GM23338 (cell line): Measurements from ENCODE around the gene NIBAN1. TPM values are rescaled to one million over a fixed set of nuclear protein-coding genes. Genes with fewer than 3 reads are reported as not detected.

Experiments
- ATAC-seq: fragments of 200-7000 bp; cut with Tn5 transposase; 3 replicates; pipeline ENCODE4 v1.9.1; 2020
- DNase-seq: peaks from one replicate; pipeline ENCODE4 v3.0.0-alpha.2; 2015; ENCODE audit warnings: low spot score
- H2AFZ ChIP-seq: fragments of 200-600 bp; sonication (generic); 2 replicates; pipeline ENCODE4 v1.8.0; 2016; ENCODE audit warnings: antibody characterized with exemption, mild to moderate bottlenecking, moderate library complexity
- H3F3A ChIP-seq: fragments of 200-600 bp; sonication (generic); replicated peaks from 2 replicates; pipeline ENCODE4 v1.8.0; 2017; ENCODE audit warnings: antibody characterized with exemption, mixed run types, low read depth
- H3K27ac ChIP-seq: fragments of 200-600 bp; sonication (generic); 2 replicates; pipeline ENCODE4 v1.6.1; 2016; ENCODE audit warnings: low read depth
- H3K27me3 ChIP-seq: fragments of 200-600 bp; sonication (generic); 2 replicates; pipeline ENCODE4 v1.8.0; 2016; ENCODE audit warnings: mild to moderate bottlenecking, mixed run types, moderate library complexity; ENCODE audit not compliant: insufficient read depth
- H3K36me3 ChIP-seq: fragments of 200-600 bp; sonication (generic); 2 replicates; pipeline ENCODE4 v1.8.0; 2016; ENCODE audit warnings: mild to moderate bottlenecking; ENCODE audit not compliant: insufficient read depth
- H3K4me1 ChIP-seq: fragments of 200-600 bp; sonication (generic); 2 replicates; pipeline ENCODE4 v1.8.0; 2016; ENCODE audit warnings: mild to moderate bottlenecking, moderate library complexity; ENCODE audit not compliant: insufficient read depth
- H3K4me2 ChIP-seq: fragments of 200-600 bp; sonication (generic); 2 replicates; pipeline ENCODE4 v1.7.1; 2017; ENCODE audit warnings: mixed run types
- H3K4me3 ChIP-seq: fragments of 200-600 bp; sonication (generic); 2 replicates; pipeline ENCODE4 v1.6.1; 2016; ENCODE audit warnings: mixed run types
- H3K79me2 ChIP-seq: fragments of 200-600 bp; sonication (generic); replicated peaks from 2 replicates; pipeline ENCODE4 v1.8.0; 2017; ENCODE audit warnings: mild to moderate bottlenecking; ENCODE audit not compliant: insufficient read depth
- H3K9me2 ChIP-seq: fragments of 200-600 bp; sonication (generic); 2 replicates; pipeline ENCODE4 v1.8.0; 2017; ENCODE audit not compliant: insufficient read depth
- H4K20me1 ChIP-seq: fragments of 200-600 bp; sonication (generic); replicated peaks from 2 replicates; pipeline ENCODE4 v1.8.0; 2017; ENCODE audit warnings: mild to moderate bottlenecking; ENCODE audit not compliant: insufficient read depth
- H3K27ac Mint-ChIP-seq: 2 replicates; pipeline ENCODE4 v1.8.0; 2020; ENCODE audit warnings: inconsistent platforms, mild to moderate bottlenecking, moderate library complexity, mixed read lengths
- H3K27me3 Mint-ChIP-seq: 3 replicates; pipeline ENCODE4 v1.8.0; 2022; ENCODE audit warnings: low read depth, mild to moderate bottlenecking, moderate library complexity, mixed read lengths, inconsistent platforms; ENCODE audit not compliant: insufficient read depth, poor library complexity
- H3K36me3 Mint-ChIP-seq: 3 replicates; pipeline ENCODE4 v1.8.0; 2021; ENCODE audit warnings: low read depth, mild to moderate bottlenecking, inconsistent platforms, moderate library complexity, mixed read lengths
- H3K4me1 Mint-ChIP-seq: 3 replicates; pipeline ENCODE4 v1.8.0; 2020; ENCODE audit warnings: mild to moderate bottlenecking, inconsistent platforms, mixed read lengths
- H3K4me3 Mint-ChIP-seq: 3 replicates; pipeline ENCODE4 v1.8.0; 2021; ENCODE audit warnings: moderate library complexity, mild to moderate bottlenecking, inconsistent platforms, mixed read lengths
- H3K9me3 Mint-ChIP-seq: 3 replicates; pipeline ENCODE4 v1.8.0; 2020; ENCODE audit warnings: moderate library complexity, mild to moderate bottlenecking, inconsistent platforms, mixed read lengths
- CREB1 ChIP-seq: fragments of 250-450 bp; sonication (Bioruptor Pico); IDR thresholded peaks from 2 replicates; pipeline ENCODE4 v1.5.0; 2020; ENCODE audit warnings: low read depth, mild to moderate bottlenecking, moderate library complexity
- EZH2 ChIP-seq: fragments of 200-600 bp; sonication (generic); IDR thresholded peaks from one replicate; pipeline ENCODE4 v1.8.0; 2017; ENCODE audit warnings: antibody characterized with exemption, mild to moderate bottlenecking, low read depth; ENCODE audit not compliant: unreplicated experiment
- EZH2phosphoT487 ChIP-seq: fragments of 200-600 bp; sonication (generic); IDR thresholded peaks from one replicate; pipeline ENCODE4 v1.8.1; 2018; ENCODE audit warnings: antibody characterized with exemption; ENCODE audit not compliant: unreplicated experiment
- JUNB ChIP-seq: IDR thresholded peaks from one replicate; pipeline ENCODE4 v1.6.1; 2016; ENCODE audit warnings: antibody characterized with exemption; ENCODE audit not compliant: unreplicated experiment
- NANOG ChIP-seq: IDR thresholded peaks from 2 replicates; pipeline ENCODE4 v1.6.1; 2016; ENCODE audit warnings: antibody characterized with exemption, borderline replicate concordance
- POLR2AphosphoS5 ChIP-seq: IDR thresholded peaks from 2 replicates; pipeline ENCODE4 v1.6.1; 2016; ENCODE audit warnings: antibody characterized with exemption, low read depth
- STAT1 ChIP-seq: IDR thresholded peaks from one replicate; pipeline ENCODE4 v1.6.1; 2016; ENCODE audit warnings: antibody characterized with exemption; ENCODE audit not compliant: unreplicated experiment
- ZNF114 ChIP-seq: fragments of 250-450 bp; sonication (Bioruptor Pico); IDR thresholded peaks from 2 replicates; pipeline ENCODE4 v1.5.0; 2020; ENCODE audit warnings: mild to moderate bottlenecking, moderate library complexity
- ZNF331 ChIP-seq: fragments of 250-450 bp; sonication (Bioruptor Pico); IDR thresholded peaks from 2 replicates; pipeline ENCODE4 v1.5.0; 2020; ENCODE audit warnings: low read depth, mild to moderate bottlenecking, moderate library complexity
- polyA plus RNA-seq: library from polyadenylated mRNA; unstranded; fragments of >200 nt; fragmentation: Nextera tagmentation; extraction: Ambion mirVana; gene quantifications from 2 replicates; pipeline ENCODE4 v1.2.1, GENCODE V29; 2016
- total RNA-seq: library from RNA; depleted of rRNA; stranded (reverse); fragments of >200 nt; shearing (Covaris generic); gene quantifications from 2 replicates; pipeline ENCODE4 v1.2.3, GENCODE V29; 2014
- TF ChIP-seq, protein P1 (sequence below): fragments of 250-450 bp; sonication (Bioruptor Pico); IDR thresholded peaks from 2 replicates; pipeline ENCODE4 v1.5.0; 2020; ENCODE audit warnings: mild to moderate bottlenecking, moderate library complexity
- TF ChIP-seq, protein P2 (sequence below): IDR thresholded peaks from one replicate; pipeline ENCODE4 v1.6.1; 2018; ENCODE audit warnings: antibody characterized with exemption; ENCODE audit not compliant: unreplicated experiment
- TF ChIP-seq, protein P3 (sequence below): IDR thresholded peaks from 2 replicates; pipeline ENCODE4 v1.6.1; 2016; ENCODE audit warnings: antibody characterized with exemption
- TF ChIP-seq, protein P4 (sequence below), 2 experiments: fragments of 200-600 bp in 1 of 2; sonication (generic) in 1 of 2; conservative IDR thresholded peaks; 2 replicates each; pipeline versions ENCODE4 v1.5.1 to v1.6.1; 2016 to 2017; ENCODE audit warnings: antibody characterized with exemption in 2 of 2, low read depth in 2 of 2, mild to moderate bottlenecking in 2 of 2, moderate library complexity in 1 of 2

The NIBAN1 gene
- total and polyA plus RNA-seq, 2 experiments from 2014 or later, result 5.5 to 12.3 TPM

DNA sequence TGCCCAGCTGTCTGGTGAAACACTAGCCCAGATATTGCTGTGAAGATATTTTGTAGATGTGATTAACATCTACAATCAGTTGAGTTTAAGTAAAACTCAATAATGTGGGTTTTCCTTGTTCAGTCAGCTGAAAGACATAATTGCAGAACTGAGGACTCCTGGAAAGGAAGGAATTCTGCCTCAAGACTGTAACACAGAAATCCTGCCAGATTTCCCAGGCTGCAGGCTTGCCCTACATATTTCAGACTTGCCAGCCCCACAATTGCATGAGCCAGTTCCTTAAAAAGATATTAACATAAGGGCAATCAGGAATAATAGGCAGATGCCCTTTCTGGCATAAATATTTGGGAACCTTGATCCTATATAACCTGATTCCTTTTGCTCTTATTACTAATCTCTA, 14.2 kb upstream of the NIBAN1 start:
- no peaks in the 10 kb centered on the region for H3K27me3 Mint-ChIP-seq

More for the DNA sequence above, 14.2 kb upstream of the NIBAN1 start:
- Histone ChIP-seq H3K4me2 (no peak overlapping the region), H3K4me1 (no peaks in the 10 kb centered on the region), H4K20me1 (no peaks in the 10 kb centered on the region), H3K9me2 (0 out of 2 replicates have a peak, but pooled peaks cover 3% of the 10 kb centered on the region), H2AFZ (no peak overlapping the region), H3K27ac (no peak overlapping the region), H3K79me2 (no peaks in the 10 kb centered on the region), H3K4me3 (no peak overlapping the region), H3F3A (no peaks in the 10 kb centered on the region), H3K27me3 (no peaks in the 10 kb centered on the region), H3K36me3 (no peaks in the 10 kb centered on the region)
- no peak overlapping the region for H3K4me3 Mint-ChIP-seq
- TF ChIP-seq ZNF331 (CRISPR knock-in tag) (no peak), ZNF114 (CRISPR knock-in tag) (no peak), CREB1 (CRISPR knock-in tag) (no peak), EZH2 (no peak), STAT1 (no peak), NANOG (no peak), EZH2phosphoT487 (no peak), POLR2AphosphoS5 (no peak), JUNB (no peak)
- TF ChIP-seq, protein P1, sequence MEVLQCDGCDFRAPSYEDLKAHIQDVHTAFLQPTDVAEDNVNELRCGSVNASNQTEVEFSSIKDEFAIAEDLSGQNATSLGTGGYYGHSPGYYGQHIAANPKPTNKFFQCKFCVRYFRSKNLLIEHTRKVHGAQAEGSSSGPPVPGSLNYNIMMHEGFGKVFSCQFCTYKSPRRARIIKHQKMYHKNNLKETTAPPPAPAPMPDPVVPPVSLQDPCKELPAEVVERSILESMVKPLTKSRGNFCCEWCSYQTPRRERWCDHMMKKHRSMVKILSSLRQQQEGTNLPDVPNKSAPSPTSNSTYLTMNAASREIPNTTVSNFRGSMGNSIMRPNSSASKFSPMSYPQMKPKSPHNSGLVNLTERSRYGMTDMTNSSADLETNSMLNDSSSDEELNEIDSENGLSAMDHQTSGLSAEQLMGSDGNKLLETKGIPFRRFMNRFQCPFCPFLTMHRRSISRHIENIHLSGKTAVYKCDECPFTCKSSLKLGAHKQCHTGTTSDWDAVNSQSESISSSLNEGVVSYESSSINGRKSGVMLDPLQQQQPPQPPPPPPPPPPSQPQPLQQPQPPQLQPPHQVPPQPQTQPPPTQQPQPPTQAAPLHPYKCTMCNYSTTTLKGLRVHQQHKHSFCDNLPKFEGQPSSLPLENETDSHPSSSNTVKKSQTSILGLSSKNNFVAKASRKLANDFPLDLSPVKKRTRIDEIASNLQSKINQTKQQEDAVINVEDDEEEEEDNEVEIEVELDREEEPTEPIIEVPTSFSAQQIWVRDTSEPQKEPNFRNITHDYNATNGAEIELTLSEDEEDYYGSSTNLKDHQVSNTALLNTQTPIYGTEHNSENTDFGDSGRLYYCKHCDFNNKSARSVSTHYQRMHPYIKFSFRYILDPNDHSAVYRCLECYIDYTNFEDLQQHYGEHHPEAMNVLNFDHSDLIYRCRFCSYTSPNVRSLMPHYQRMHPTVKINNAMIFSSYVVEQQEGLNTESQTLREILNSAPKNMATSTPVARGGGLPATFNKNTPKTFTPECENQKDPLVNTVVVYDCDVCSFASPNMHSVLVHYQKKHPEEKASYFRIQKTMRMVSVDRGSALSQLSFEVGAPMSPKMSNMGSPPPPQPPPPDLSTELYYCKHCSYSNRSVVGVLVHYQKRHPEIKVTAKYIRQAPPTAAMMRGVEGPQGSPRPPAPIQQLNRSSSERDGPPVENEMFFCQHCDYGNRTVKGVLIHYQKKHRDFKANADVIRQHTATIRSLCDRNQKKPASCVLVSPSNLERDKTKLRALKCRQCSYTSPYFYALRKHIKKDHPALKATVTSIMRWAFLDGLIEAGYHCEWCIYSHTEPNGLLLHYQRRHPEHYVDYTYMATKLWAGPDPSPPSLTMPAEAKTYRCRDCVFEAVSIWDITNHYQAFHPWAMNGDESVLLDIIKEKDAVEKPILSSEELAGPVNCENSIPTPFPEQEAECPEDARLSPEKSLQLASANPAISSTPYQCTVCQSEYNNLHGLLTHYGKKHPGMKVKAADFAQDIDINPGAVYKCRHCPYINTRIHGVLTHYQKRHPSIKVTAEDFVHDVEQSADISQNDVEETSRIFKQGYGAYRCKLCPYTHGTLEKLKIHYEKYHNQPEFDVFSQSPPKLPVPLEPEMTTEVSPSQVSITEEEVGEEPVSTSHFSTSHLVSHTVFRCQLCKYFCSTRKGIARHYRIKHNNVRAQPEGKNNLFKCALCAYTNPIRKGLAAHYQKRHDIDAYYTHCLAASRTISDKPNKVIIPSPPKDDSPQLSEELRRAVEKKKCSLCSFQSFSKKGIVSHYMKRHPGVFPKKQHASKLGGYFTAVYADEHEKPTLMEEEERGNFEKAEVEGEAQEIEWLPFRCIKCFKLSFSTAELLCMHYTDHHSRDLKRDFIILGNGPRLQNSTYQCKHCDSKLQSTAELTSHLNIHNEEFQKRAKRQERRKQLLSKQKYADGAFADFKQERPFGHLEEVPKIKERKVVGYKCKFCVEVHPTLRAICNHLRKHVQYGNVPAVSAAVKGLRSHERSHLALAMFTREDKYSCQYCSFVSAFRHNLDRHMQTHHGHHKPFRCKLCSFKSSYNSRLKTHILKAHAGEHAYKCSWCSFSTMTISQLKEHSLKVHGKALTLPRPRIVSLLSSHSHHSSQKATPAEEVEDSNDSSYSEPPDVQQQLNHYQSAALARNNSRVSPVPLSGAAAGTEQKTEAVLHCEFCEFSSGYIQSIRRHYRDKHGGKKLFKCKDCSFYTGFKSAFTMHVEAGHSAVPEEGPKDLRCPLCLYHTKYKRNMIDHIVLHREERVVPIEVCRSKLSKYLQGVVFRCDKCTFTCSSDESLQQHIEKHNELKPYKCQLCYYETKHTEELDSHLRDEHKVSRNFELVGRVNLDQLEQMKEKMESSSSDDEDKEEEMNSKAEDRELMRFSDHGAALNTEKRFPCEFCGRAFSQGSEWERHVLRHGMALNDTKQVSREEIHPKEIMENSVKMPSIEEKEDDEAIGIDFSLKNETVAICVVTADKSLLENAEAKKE (CRISPR knock-in tag), result no peak
- TF ChIP-seq, protein P2, sequence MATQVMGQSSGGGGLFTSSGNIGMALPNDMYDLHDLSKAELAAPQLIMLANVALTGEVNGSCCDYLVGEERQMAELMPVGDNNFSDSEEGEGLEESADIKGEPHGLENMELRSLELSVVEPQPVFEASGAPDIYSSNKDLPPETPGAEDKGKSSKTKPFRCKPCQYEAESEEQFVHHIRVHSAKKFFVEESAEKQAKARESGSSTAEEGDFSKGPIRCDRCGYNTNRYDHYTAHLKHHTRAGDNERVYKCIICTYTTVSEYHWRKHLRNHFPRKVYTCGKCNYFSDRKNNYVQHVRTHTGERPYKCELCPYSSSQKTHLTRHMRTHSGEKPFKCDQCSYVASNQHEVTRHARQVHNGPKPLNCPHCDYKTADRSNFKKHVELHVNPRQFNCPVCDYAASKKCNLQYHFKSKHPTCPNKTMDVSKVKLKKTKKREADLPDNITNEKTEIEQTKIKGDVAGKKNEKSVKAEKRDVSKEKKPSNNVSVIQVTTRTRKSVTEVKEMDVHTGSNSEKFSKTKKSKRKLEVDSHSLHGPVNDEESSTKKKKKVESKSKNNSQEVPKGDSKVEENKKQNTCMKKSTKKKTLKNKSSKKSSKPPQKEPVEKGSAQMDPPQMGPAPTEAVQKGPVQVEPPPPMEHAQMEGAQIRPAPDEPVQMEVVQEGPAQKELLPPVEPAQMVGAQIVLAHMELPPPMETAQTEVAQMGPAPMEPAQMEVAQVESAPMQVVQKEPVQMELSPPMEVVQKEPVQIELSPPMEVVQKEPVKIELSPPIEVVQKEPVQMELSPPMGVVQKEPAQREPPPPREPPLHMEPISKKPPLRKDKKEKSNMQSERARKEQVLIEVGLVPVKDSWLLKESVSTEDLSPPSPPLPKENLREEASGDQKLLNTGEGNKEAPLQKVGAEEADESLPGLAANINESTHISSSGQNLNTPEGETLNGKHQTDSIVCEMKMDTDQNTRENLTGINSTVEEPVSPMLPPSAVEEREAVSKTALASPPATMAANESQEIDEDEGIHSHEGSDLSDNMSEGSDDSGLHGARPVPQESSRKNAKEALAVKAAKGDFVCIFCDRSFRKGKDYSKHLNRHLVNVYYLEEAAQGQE, result no peak
- TF ChIP-seq, protein P3, sequence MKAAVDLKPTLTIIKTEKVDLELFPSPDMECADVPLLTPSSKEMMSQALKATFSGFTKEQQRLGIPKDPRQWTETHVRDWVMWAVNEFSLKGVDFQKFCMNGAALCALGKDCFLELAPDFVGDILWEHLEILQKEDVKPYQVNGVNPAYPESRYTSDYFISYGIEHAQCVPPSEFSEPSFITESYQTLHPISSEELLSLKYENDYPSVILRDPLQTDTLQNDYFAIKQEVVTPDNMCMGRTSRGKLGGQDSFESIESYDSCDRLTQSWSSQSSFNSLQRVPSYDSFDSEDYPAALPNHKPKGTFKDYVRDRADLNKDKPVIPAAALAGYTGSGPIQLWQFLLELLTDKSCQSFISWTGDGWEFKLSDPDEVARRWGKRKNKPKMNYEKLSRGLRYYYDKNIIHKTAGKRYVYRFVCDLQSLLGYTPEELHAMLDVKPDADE, result no peak
- TF ChIP-seq, protein P4, sequence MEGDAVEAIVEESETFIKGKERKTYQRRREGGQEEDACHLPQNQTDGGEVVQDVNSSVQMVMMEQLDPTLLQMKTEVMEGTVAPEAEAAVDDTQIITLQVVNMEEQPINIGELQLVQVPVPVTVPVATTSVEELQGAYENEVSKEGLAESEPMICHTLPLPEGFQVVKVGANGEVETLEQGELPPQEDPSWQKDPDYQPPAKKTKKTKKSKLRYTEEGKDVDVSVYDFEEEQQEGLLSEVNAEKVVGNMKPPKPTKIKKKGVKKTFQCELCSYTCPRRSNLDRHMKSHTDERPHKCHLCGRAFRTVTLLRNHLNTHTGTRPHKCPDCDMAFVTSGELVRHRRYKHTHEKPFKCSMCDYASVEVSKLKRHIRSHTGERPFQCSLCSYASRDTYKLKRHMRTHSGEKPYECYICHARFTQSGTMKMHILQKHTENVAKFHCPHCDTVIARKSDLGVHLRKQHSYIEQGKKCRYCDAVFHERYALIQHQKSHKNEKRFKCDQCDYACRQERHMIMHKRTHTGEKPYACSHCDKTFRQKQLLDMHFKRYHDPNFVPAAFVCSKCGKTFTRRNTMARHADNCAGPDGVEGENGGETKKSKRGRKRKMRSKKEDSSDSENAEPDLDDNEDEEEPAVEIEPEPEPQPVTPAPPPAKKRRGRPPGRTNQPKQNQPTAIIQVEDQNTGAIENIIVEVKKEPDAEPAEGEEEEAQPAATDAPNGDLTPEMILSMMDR (conservative IDR thresholded peaks at IDR 0.05; ENCODE audit: low read depth in 2 of 2), result no peak
- H3K4me1 Mint-ChIP-seq, result peaks cover 6% of the 10 kb centered on the region
- no peaks in the 10 kb centered on the region for H3K9me3 Mint-ChIP-seq
- DNase-seq (no peak), ATAC-seq (no peak)
- H3K27ac Mint-ChIP-seq, result no peak overlapping the region
- H3K36me3 Mint-ChIP-seq, result no peaks in the 10 kb centered on the region
